Activated naive CD4-positive, alpha-beta T cell treated with anti-CD3 and anti-CD28 coated beads, Interleukin-2, amount 10 ng/mL, durations not matched to agents 7 days and 5 days (primary cell): ENCODE data around the gene C14orf119.

ENCODE experiments used
- CTCF ChIA-PET: fragments of 350-600 bp; sonication (Branson Sonifier 250); formaldehyde crosslinking; loops from one replicate; lab custom pipeline; 2021; ENCODE audit warnings: antibody characterized with exemption; lab: Charles Lee
- DNase-seq: peaks from one replicate; pipeline ENCODE4 v3.0.0-alpha.2; 2020
- H3K27ac Mint-ChIP-seq: one replicate; pipeline ENCODE4 v1.8.0; 2021; ENCODE audit warnings: mild to moderate bottlenecking, moderate library complexity, mixed read lengths
- H3K27me3 Mint-ChIP-seq: one replicate; pipeline ENCODE4 v1.8.0; 2021; ENCODE audit warnings: mild to moderate bottlenecking, mixed read lengths
- H3K36me3 Mint-ChIP-seq: one replicate; pipeline ENCODE4 v1.8.0; 2021; ENCODE audit warnings: mixed read lengths
- H3K4me1 Mint-ChIP-seq: one replicate; pipeline ENCODE4 v1.8.0; 2021; ENCODE audit warnings: mixed read lengths
- H3K4me3 Mint-ChIP-seq: one replicate; pipeline ENCODE4 v1.8.0; 2021; ENCODE audit warnings: mild to moderate bottlenecking, moderate library complexity, mixed read lengths
- H3K9me3 Mint-ChIP-seq: one replicate; pipeline ENCODE4 v1.8.0; 2021; ENCODE audit warnings: mixed read lengths

The C14orf119 gene

GRCh38 chr14:23056145-23056955 lies 39.0 kb upstream of the C14orf119 start:
- Mint-ChIP-seq H3K4me3 (peak overlapping the region; percentile 78), H3K4me1 (peaks cover 21% of the 10 kb centered on the region), H3K9me3 (no peaks in the 10 kb centered on the region), H3K36me3 (peaks cover 16% of the 10 kb centered on the region), H3K27ac (no peak overlapping the region), H3K27me3 (peaks cover 25% of the 10 kb centered on the region)
- CTCF ChIA-PET, result interaction anchor here (0.9 to 19.2 kb wide), 12 partner anchors 12 to 129 kb away, joined by 3 to 633 read pairs (median 8); partner anchors contain the start of genes AJUBA and PSMB11
- peak; percentile 78 for DNase-seq

DNA sequence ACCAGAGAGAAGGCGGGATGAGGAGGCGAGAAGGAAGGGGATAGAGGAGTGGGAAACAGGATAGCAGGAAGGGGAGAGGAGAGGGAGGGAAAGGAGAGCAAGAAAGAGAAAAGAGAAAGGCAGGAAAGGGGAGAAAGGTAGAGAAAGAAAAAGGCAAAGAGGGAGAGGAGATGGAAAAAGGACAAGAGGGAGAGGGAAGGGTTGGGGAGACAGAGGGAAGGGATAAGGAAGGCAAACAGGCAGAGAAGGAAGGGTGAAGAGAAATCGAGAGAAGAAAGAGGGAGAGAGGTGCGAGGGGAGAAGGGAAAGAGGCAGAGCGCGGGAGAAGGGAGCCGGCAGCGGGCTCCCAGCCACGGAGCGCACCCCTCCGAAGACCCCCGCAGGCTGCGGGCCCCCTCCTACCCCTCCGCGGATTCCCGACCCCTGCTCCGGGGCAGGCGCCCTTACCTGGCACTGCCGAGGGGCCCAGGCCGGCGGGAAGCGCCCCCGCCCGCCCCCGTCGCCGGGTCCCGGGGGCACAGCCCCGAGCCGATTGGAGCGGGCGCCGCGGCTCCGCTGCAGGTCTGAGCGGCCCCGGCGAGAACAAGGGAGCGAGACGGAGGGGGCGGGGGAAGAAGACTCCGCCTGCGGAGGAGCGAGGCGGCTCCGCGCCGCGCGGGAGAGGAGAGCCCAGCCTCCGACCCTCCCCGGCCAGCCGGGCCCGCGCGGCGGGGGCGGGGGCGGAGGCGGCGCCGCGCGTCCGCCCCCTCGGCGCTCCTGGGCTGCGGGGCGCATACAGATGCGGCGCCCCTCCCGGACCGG lies 38.1 kb upstream of the C14orf119 start, which contains the start of gene CDH24:
Gene CDH24, minus strand, starts transcription at position 565 of the 801 bp plus-strand sequence. CDS start 1,787 bp downstream, outside the sequence.
- CTCF ChIA-PET, result interaction anchor here (0.7 to 19.2 kb wide), 25 partner anchors 8 to 497 kb away, joined by 3 to 633 read pairs (median 6); partner anchors contain the start of genes AJUBA and PSMB11
- H3K9me3 Mint-ChIP-seq, result no peaks in the 10 kb centered on the region
- peak; percentile 87 for DNase-seq
- peaks cover 21% of the 10 kb centered on the region for H3K4me1 Mint-ChIP-seq
- peaks cover 21% of the 10 kb centered on the region for H3K36me3 Mint-ChIP-seq
- H3K4me3 Mint-ChIP-seq, result peak within 1 kb of the TSS; percentile 83
- H3K27ac Mint-ChIP-seq, result peak within 1 kb of the TSS; percentile 71
- H3K27me3 Mint-ChIP-seq, result peaks cover 25% of the 10 kb centered on the region

DNA sequence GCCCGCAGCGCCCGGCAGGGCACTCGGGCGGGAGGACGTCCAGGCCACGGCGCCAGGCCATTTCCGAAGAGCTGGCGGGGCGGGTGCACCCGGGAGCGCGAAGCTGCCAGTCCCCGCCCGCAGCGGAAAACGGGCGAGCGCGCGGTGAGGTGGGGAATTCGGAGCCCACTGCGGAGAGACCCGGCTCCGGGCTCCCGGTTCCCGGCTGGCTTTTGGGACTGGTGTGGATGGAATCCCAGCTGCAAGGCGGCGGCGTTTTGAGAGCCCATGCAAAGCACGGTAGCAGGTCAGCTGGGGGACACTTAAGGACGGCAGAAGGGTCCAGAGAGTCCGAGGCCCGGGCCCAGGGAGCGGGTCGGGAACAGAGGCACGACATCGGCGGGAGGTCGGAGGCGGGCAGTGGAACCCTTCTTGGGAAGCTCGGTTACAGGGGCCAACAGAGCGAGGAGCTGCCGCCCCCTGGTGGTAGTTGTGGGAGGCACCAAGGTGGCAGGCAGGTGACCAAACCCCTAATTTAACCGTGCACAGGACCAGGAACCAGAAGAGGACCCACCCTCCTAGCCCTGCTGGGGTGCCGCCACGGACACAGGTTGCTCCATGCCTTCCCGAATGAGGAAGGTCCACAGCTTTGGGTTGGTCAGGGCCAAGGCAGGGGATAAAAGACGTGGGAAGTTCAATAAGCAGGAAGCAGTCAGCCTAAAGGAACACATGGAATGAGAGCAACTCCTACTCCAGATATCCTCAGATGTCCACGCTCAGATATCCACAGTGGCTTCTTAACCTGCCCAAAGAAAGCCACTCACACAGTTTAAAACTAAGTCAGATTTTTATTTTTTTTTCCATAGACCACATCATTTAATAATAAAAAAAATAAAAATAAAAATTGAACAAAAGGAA lies 37.3 kb upstream of the C14orf119 start:
- Mint-ChIP-seq H3K27ac (peak overlapping the region; percentile 71), H3K27me3 (peaks cover 25% of the 10 kb centered on the region), H3K9me3 (no peaks in the 10 kb centered on the region), H3K4me3 (peak overlapping the region; percentile 83), H3K36me3 (peaks cover 30% of the 10 kb centered on the region), H3K4me1 (peaks cover 21% of the 10 kb centered on the region)
- CTCF ChIA-PET, result interaction anchor here (0.7 to 19.2 kb wide), 24 partner anchors 9 to 498 kb away, joined by 3 to 633 read pairs (median 4); partner anchors contain the start of gene AJUBA
- peak; percentile 92 for DNase-seq

- Mint-ChIP-seq H3K4me3 (no peak overlapping the region), H3K27ac (no peak overlapping the region), H3K27me3 (peaks cover 25% of the 10 kb centered on the region), H3K9me3 (no peaks in the 10 kb centered on the region), H3K4me1 (peaks cover 21% of the 10 kb centered on the region), H3K36me3 (peaks cover 39% of the 10 kb centered on the region)
- CTCF ChIA-PET, result interaction anchor here (0.7 to 19.2 kb wide), 21 partner anchors 9 to 499 kb away, joined by 3 to 633 read pairs (median 4); partner anchors contain the start of gene AJUBA
- DNase-seq, result no peak
These were observed 36.4 kb upstream of the C14orf119 start for GRCh38 chr14:23058654-23059504.

- H3K36me3 Mint-ChIP-seq, result peaks cover 50% of the 10 kb centered on the region
- no peaks in the 10 kb centered on the region for H3K9me3 Mint-ChIP-seq
- peaks cover 20% of the 10 kb centered on the region for H3K27me3 Mint-ChIP-seq
- peaks cover 21% of the 10 kb centered on the region for H3K4me1 Mint-ChIP-seq
- H3K27ac Mint-ChIP-seq, result no peak overlapping the region
- no peak overlapping the region for H3K4me3 Mint-ChIP-seq
- DNase-seq, result no peak
- CTCF ChIA-PET, result interaction anchor here (0.6 to 19.2 kb wide), 7 partner anchors 8 to 220 kb away, joined by 3 to 633 read pairs (median 6); partner anchors contain the start of gene AJUBA
These were observed 34.6 kb upstream of the C14orf119 start for GRCh38 chr14:23060536-23061260.

DNA sequence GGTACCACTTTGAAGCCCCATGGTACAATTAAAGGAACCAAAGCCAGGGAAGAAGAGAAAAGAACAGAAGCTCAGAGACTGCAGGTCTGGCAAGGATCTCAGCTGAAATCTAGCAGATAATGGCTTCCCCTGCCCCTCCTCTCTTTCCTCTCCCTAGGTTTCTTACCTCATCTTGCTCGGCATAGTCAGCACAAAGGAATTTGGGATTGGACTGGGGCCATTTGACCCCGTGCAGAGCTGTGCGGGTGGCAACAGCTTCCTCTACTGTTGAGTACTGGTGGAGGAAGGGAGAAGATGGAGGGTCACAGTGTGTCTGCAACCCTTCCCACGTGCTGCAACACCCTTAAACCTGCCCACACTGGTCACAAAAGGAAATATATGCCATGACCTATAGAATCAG lies 33.3 kb upstream of the C14orf119 start:
- no peak for DNase-seq
- Mint-ChIP-seq H3K4me3 (no peak overlapping the region), H3K36me3 (peaks cover 58% of the 10 kb centered on the region), H3K9me3 (no peaks in the 10 kb centered on the region), H3K27ac (no peak overlapping the region), H3K4me1 (peaks cover 12% of the 10 kb centered on the region), H3K27me3 (peaks cover 7% of the 10 kb centered on the region)
- CTCF ChIA-PET, result interaction anchor here (0.6 to 19.2 kb wide), 7 partner anchors 15 to 125 kb away, joined by 3 to 633 read pairs (median 4); partner anchors contain the start of gene AJUBA

DNA sequence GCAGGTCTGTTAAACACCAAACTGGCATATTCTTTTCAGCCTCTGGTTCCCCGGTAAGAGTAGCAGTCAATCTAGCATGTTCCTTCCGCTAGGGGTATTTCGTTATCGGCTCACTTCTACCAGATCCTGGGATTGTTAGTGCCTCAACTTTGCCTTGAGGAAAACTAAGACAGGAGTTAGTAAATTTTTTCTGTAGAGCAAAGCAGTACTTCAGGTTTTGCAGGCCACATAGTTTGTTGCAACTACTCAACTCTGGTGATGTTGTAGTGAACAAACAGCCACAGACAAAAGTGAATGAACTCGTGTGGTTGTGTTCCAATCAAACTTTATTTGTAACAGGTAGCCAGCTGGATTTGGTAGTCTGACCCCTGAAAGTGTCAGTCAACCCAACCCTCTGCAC lies 31.7 kb upstream of the C14orf119 start:
- Mint-ChIP-seq H3K4me3 (no peak overlapping the region), H3K9me3 (no peaks in the 10 kb centered on the region), H3K4me1 (peaks cover 6% of the 10 kb centered on the region), H3K27ac (no peak overlapping the region), H3K36me3 (peaks cover 58% of the 10 kb centered on the region), H3K27me3 (no peaks in the 10 kb centered on the region)
- DNase-seq, result no peak
- CTCF ChIA-PET, result interaction anchor here (1.8 to 19.2 kb wide), 3 partner anchors 9 to 91 kb away, joined by 6 to 633 read pairs (median 7); partner anchors contain the start of gene AJUBA

GRCh38 chr14:23066368-23066767 lies 28.9 kb upstream of the C14orf119 start:
- Mint-ChIP-seq H3K27me3 (no peaks in the 10 kb centered on the region), H3K4me3 (no peak overlapping the region), H3K9me3 (no peaks in the 10 kb centered on the region), H3K27ac (no peak overlapping the region), H3K4me1 (peaks cover 29% of the 10 kb centered on the region), H3K36me3 (peaks cover 52% of the 10 kb centered on the region)
- CTCF ChIA-PET, result interaction anchor here (0.9 to 4.0 kb wide), 6 partner anchors 8 to 234 kb away, joined by 3 to 37 read pairs (median 5); partner anchors contain the start of gene AJUBA
- DNase-seq, result no peak

DNA sequence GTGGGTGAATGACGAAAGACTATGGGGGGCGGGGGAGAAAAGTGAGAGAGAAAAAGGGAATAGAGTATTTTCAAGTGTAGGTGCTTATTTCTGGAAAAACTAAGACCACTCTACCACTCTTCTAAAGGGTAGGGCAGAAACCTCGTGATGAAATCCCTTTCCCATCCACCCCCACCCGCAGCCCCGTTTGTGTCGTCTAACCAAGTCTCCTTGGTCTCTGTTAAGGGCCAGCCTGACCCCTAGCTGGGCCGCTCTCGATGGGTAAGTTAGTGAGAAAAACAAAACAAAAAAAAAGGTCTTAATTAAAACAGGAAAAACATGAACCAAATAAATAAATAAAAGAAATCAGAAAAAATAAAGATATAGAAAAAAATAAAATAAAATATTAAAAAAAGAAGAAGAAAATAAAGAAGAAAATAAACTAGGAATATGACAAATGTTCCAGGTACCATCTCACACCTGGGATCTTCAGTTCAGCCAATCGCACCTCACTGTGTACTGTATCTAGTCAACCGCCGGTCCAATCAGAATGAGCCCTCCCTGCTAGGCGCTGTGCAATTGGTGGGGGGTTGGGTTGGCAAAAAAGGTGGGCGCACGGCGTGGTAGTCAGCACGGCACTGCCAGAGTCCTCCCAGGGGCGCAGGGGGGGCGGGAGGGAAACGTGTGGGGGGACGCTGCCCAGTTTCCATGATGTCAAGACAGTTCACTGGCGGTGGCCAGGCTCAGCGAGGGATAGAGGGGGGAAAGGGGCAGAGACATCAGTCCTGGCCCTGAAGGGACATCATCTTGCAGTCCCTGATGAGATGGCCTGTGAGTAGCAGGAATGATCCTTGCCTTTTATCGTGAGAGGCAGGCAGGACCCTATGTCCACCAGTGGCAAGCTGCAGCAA lies 28.2 kb upstream of the C14orf119 start:
- no peak for DNase-seq
- Mint-ChIP-seq H3K4me3 (no peak overlapping the region), H3K9me3 (no peaks in the 10 kb centered on the region), H3K27ac (no peak overlapping the region), H3K4me1 (peaks cover 36% of the 10 kb centered on the region), H3K27me3 (no peaks in the 10 kb centered on the region), H3K36me3 (peaks cover 54% of the 10 kb centered on the region)
- CTCF ChIA-PET, result interaction anchor here (1.0 to 4.0 kb wide), 10 partner anchors 8 to 233 kb away, joined by 3 to 37 read pairs (median 16); partner anchors contain the start of genes ACIN1, AJUBA, C14orf119 and PSMB11

DNA sequence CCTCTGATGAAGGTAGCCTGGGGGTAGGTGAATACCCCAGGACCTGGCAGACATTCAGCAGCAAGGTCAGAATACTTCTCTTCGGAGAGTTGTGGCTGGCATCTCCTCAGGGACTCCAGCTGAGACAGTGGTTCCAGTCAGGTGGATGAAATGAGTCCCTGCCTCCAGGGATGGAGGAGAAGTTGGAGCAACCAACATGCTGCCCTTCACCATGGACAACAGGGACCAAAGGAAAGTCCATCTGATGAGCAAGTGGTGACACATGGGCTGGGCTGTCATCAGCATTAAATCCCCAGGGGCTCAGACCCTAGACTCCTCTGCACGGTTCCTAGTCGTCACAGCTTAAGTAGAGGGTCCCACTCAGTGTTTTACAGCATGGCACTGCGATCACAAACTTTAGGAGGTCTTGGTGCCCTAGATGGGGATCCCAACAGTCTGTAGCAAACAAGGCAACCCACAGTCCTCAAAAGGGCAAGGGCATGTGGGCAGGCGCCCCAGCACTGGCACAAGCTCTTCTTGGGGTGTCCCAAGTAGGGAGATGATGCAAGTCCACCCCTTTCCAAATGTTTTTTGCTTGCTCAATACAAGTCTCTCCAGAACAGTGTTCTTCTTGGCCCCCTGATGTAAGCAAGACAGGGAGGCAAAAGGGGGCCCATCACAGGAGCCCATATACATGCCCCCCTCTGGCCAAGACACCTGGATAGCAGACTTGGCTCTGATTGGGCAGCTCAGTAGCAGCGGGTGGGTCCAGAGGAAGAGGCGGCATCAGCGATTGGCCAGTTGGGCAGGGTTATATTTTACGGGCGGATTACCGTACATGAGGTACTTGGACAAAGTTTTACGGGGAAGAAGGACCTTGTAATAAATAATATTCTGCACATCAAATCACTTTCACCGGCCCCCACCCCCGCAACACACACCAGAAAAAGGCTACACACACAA lies 27.2 kb upstream of the C14orf119 start:
- DNase-seq, result no peak
- CTCF ChIA-PET, result interaction anchor here (0.5 to 4.0 kb wide), 48 partner anchors 7 to 496 kb away, joined by 3 to 37 read pairs (median 5); partner anchors contain the start of genes ACIN1, C14orf119, CEBPE and PSMB11
- peak overlapping the region; percentile 75 for H3K27ac Mint-ChIP-seq
- H3K4me3 Mint-ChIP-seq, result no peak overlapping the region
- peaks cover 39% of the 10 kb centered on the region for H3K4me1 Mint-ChIP-seq
- H3K36me3 Mint-ChIP-seq, result peaks cover 51% of the 10 kb centered on the region
- no peaks in the 10 kb centered on the region for H3K27me3 Mint-ChIP-seq
- H3K9me3 Mint-ChIP-seq, result no peaks in the 10 kb centered on the region
